Pancreas (tissue), 10 donors: Measurements from ENCODE around the gene RNASE2. TPM values are rescaled to one million over a fixed set of nuclear protein-coding genes. Genes with fewer than 3 reads are reported as not detected.

ENCODE experiments used
- ATAC-seq, 4 donors: fragments of 200-7000 bp; cut with Tn5 transposase; one replicate each; pipeline versions ENCODE4 v1.8.0 to v1.9.1; 2020; ENCODE audit warnings: mild to moderate bottlenecking in 4 of 4, moderate library complexity in 4 of 4
- DNase-seq, 6 donors: peaks; one replicate each; pipeline ENCODE4 v3.0.0-alpha.2; 2020
- FAIRE-seq: peaks from 2 replicates; lab custom pipeline; 2012; peaks lifted over from hg19 to GRCh38; lab: Jason Lieb, UNC
- H3K27ac ChIP-seq, 4 donors: fragments of 200-600 bp; sonication (generic); 1 replicate in 3 of 4; 2 replicates in 1 of 4; pipeline versions ENCODE4 v1.5.0 to v1.8.0; 2020
- H3K27me3 ChIP-seq, 4 donors: fragments of 200-600 bp; one replicate each; pipeline ENCODE4 v1.8.0; 2021
- H3K36me3 ChIP-seq, 3 donors: fragments of 200-600 bp; sonication (generic) in 1 of 3; one replicate each; pipeline versions ENCODE4 v1.5.0 to v1.8.0; 2020 to 2021
- H3K4me1 ChIP-seq, 3 donors: fragments of 200-600 bp; one replicate each; pipeline ENCODE4 v1.8.0; 2021
- H3K4me3 ChIP-seq, 4 donors: fragments of 200-600 bp; sonication (generic) in 2 of 4; one replicate each; pipeline versions ENCODE4 v1.5.0 to v1.8.0; 2020 to 2021
- H3K9me3 ChIP-seq, 4 donors: fragments of 200-600 bp; one replicate each; pipeline ENCODE4 v1.8.0; 2021
- WGBS, 2 donors: extraction: QIAGEN DNeasy Blood & Tissue Kit; methylation state at CpG; one replicate each; pipeline ENCODE4 v1.1.7; 2013; 5-methylcytosine and 5-hydroxymethylcytosine counted together
- intact Hi-C, 3 donors: fragments of 100-400 bp; cut with DNase I; formaldehyde crosslinking; loops; one replicate each; pipeline versions ENCODE4 v1.11.1 to v1.14.2; 2022
- polyA plus RNA-seq, 2 donors: library from polyadenylated mRNA; stranded (reverse); fragments of 200-250 nt; gene quantifications; one replicate each; pipeline ENCODE4 v1.2.3, GENCODE V29; 2013
- total RNA-seq, 6 donors: library from RNA; stranded (reverse); fragmentation: NEBNext Ultra II Directional in 4 of 6; extraction: Animal tissue kit (Norgen Biotek cat#: 25700) in 4 of 6; gene quantifications; one replicate each; pipeline versions ENCODE4 v1.2.1 to v1.2.4, GENCODE V29; 2021 to 2023
- TF ChIP-seq, protein P1 (sequence below), 4 donors: fragments of 200-600 bp; sonication (generic) in 3 of 4; IDR thresholded peaks; one replicate each; pipeline versions ENCODE4 v1.5.0 to v1.8.0; 2021; ENCODE audit warnings: antibody characterized with exemption in 4 of 4
- donor health status: healthy with polysubstance abuse.
- donor health status: DM: no; HTN: no; CAD: no; lungs with moderate emphysema.
- donor health status: DM: no; HTN: no; CAD: no.
- donor health status: control.
- donor health status: control.
- donor health status: Bipolar disorder and iron deficiency.
- donor health status: DM: yes; HTN: yes; CAD: no.
- donor health status: DM: no; HTN: no; CAD: no.
- donor health status: DM: no; HTN: no; CAD: no.
- donor health status: DM: yes; HTN: yes; CAD: no.

RNASE2 gene
- total and polyA plus RNA-seq, 8 donors: 0.27 to 1.3 (median 0.45) TPM; not detected in 1

DNA sequence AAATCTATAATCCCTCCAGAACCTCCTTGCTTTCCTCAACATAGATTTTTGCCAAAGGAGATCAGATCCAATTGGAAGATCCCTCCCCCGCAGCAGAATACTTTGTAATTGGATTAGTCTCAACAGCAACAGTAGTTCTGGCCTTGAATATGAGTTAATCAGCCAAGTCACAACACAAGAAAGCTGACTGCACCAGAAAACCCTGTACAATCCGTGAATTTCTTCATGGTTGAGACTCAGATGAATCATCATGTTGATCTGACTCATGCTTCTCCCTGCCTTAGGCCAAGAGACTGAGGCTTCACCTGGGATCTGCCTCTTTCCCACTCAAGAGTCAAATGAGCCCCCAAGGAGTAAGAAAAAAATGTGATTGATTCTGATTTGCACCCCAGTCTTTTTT, 31.5 kb downstream of the RNASE2 start:
- peaks cover 5 to 28% (median 16%) of the 10 kb centered on the region in 3 donors for H3K4me1 ChIP-seq
- ATAC-seq: peak in 2 of 4 donors; percentile 22 to 48
- no peaks in the 10 kb centered on the region for H3K9me3 ChIP-seq
- TF ChIP-seq, protein P1, sequence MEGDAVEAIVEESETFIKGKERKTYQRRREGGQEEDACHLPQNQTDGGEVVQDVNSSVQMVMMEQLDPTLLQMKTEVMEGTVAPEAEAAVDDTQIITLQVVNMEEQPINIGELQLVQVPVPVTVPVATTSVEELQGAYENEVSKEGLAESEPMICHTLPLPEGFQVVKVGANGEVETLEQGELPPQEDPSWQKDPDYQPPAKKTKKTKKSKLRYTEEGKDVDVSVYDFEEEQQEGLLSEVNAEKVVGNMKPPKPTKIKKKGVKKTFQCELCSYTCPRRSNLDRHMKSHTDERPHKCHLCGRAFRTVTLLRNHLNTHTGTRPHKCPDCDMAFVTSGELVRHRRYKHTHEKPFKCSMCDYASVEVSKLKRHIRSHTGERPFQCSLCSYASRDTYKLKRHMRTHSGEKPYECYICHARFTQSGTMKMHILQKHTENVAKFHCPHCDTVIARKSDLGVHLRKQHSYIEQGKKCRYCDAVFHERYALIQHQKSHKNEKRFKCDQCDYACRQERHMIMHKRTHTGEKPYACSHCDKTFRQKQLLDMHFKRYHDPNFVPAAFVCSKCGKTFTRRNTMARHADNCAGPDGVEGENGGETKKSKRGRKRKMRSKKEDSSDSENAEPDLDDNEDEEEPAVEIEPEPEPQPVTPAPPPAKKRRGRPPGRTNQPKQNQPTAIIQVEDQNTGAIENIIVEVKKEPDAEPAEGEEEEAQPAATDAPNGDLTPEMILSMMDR (IDR thresholded peaks at IDR 0.05): no peak
- intact Hi-C loops: no loop called here
- FAIRE-seq: no peak
- H3K27ac ChIP-seq: no peak overlapping the region
- DNase-seq: peak in 1 of 6 donors; percentile 28
- H3K36me3 ChIP-seq: no peaks in the 10 kb centered on the region
- no peaks in the 10 kb centered on the region for H3K27me3 ChIP-seq
- no peak overlapping the region for H3K4me3 ChIP-seq
- 53 to 56% methylated on average over 2 of the region's 2 CpGs for WGBS, 2 donors

DNA sequence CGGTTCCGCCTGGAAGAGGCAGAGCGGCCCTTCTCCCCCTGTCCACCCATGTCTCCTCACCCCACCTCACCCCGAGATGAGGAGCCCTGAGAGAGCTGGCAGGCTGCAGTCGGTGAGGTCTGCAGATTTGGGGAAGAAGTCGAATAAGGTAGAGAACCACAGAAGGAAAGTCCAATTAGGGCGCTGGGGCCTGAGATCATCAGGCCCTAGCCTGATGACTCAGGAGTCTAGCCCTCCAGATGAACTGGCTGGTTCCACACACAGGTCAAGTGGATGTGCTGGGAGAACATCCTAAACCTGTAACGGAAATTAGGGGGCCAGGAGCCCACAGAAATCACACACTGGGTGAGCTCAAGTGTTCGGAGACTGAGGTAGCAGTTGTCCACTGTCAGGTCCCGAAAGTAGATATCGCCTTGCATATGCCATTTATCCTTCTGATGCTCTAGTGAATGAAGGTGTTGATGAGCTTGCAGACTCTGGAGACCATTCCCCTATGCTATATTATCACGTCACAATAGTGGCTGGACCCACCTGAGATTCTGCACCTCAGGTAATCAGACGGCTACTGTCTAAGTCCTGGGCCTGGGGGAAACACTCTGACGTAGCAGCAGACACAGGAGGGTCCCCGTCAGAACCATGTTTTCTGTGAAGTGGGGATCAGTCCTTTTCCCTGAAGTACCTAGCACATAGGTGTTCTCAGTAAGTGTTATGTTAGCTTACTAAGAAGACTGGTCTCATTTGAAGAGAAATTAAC, 33.6 kb downstream of the RNASE2 start:
- intact Hi-C loops: no loop called here
- peak overlapping the region; percentile 0 to 82 (median 43) for H3K27ac ChIP-seq
- WGBS, 2 donors: 90 to 91% methylated on average over 15 of the region's 15 CpGs
- peak overlapping the region in 2 of 4 donors; percentile 89 to 95 for H3K4me3 ChIP-seq
- FAIRE-seq (no peak), DNase-seq (no peak), ATAC-seq (no peak)
- H3K4me1 ChIP-seq: peaks cover 5 to 28% (median 16%) of the 10 kb centered on the region in 3 donors
- no peaks in the 10 kb centered on the region for H3K9me3 ChIP-seq
- H3K36me3 ChIP-seq: peaks cover 0 to 18% (median 9%) of the 10 kb centered on the region in 3 donors
- TF ChIP-seq, protein P1 (IDR thresholded peaks at IDR 0.05): no peak
- H3K27me3 ChIP-seq: no peaks in the 10 kb centered on the region

DNA sequence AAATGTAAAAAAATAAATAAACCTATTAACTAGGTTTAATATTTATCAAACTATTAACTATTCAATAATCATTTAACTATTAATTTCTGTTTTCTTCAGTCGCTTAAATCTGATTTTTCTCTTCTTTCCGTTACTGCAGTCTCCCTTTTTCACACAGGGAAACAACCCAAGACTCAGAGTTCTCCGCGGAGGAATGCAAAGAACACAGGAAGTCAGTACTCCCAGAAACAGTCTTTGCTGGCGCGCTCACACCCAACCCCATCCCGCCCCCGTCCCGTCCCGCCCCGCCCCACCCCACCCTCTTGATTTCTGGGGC, 34.1 kb downstream of the RNASE2 start:
- Histone ChIP-seq H3K9me3 (no peaks in the 10 kb centered on the region), H3K36me3 (peaks cover 0 to 23% (median 10%) of the 10 kb centered on the region in 3 donors), H3K27ac (peak overlapping the region; percentile 13 to 82 (median 63)), H3K27me3 (no peaks in the 10 kb centered on the region), H3K4me3 (peak overlapping the region in 2 of 4 donors; percentile 89 to 95), H3K4me1 (peaks cover 5 to 28% (median 16%) of the 10 kb centered on the region in 3 donors)
- TF ChIP-seq, protein P1 (IDR thresholded peaks at IDR 0.05): no peak
- intact Hi-C loops: no loop called here
- ATAC-seq (no peak), FAIRE-seq (no peak), DNase-seq (no peak)
- 1% methylated on average over 11 of the region's 11 CpGs for WGBS, 2 donors

DNA sequence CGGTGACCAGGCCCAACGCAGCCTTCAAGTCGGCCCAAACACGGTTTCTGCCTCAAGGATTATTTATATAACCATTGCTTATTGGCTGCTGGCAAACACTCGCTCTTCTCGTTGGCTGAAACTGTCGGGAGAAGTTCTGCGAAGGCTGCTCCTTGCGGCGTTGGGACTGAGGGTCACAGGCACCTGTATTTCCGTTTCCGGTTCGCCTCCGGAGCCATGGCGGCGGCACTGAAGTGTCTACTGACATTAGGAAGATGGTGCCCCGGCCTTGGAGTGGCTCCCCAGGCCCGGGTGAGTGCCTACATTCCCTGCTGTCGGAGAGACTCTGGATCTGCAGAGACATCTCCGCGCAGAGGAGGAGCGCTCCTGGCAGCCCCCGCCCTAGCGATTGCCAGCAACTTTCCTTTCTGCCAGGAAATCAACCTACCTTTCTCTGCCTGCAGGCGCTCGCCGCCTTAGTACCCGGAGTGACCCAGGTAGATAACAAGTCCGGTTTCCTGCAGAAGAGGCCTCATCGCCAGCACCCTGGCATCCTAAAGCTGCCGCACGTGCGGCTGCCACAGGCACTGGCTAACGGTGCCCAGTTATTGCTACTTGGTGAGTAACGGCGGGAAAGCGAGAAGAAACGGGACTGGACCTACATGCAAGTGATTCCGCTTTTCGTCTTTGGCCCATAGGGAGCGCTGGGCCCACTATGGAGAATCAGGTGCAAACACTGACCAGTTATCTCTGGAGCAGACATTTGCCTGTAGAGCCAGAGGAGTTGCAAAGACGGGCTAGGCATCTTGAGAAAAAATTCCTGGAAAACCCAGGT, 34.7 kb downstream of the RNASE2 start, which contains the start of gene METTL17:
Gene METTL17, plus strand, starts transcription at position 194 of the 814 bp plus-strand sequence. Its CDS starts 23 bp downstream, at position 217.
- Histone ChIP-seq H3K4me3 (peak within 1 kb of the TSS; percentile 81 to 96 (median 92)), H3K4me1 (peaks cover 5 to 28% (median 16%) of the 10 kb centered on the region in 3 donors), H3K36me3 (peaks cover 5 to 29% (median 16%) of the 10 kb centered on the region in 3 donors), H3K27ac (peak within 1 kb of the TSS; percentile 13 to 82 (median 63)), H3K27me3 (no peaks in the 10 kb centered on the region), H3K9me3 (no peaks in the 10 kb centered on the region)
- WGBS, 2 donors: 0% methylated on average over 42 of the region's 42 CpGs
- intact Hi-C loops: no loop called here
- peak; percentile 82 to 94 (median 88) for DNase-seq
- peak; percentile 94 to 98 (median 96) for ATAC-seq
- peak; percentile 37 for FAIRE-seq
- TF ChIP-seq, protein P1 (IDR thresholded peaks at IDR 0.05): peak in 1 of 4 donors; percentile 7
